Gastroesophageal sphincter (tissue), 4 donors: ENCODE results near the gene UTP11. TPM values are rescaled to one million over a fixed set of nuclear protein-coding genes. Genes with fewer than 3 reads are reported as not detected.

Source experiments
- ATAC-seq: fragments of 150-250 bp; one replicate; pipeline ENCODE4 v1.9.1; 2016; ENCODE audit warnings: mild to moderate bottlenecking, moderate library complexity
- H3K27ac ChIP-seq, 4 donors: fragments of 200-600 bp; sonication (generic) in 3 of 4; 1 replicate in 3 of 4; 2 replicates in 1 of 4; pipeline ENCODE4 v1.5.1; 2016 to 2019
- H3K27me3 ChIP-seq: fragments of 200-600 bp; sonication (generic); one replicate; pipeline ENCODE4 v1.5.1; 2019
- H3K36me3 ChIP-seq, 2 donors: fragments of 200-600 bp; sonication (generic); one replicate each; pipeline ENCODE4 v1.5.1; 2019; ENCODE audit warnings: control low read depth in 1 of 2
- H3K4me1 ChIP-seq, 3 donors: fragments of 200-600 bp; sonication (generic); 1 replicate in 2 of 3; 2 replicates in 1 of 3; pipeline ENCODE4 v1.5.1; 2016 to 2019; ENCODE audit warnings: control low read depth in 2 of 3
- H3K4me3 ChIP-seq, 2 donors: fragments of 200-600 bp; sonication (generic); one replicate each; pipeline ENCODE4 v1.5.1; 2019; ENCODE audit warnings: mild to moderate bottlenecking in 1 of 2, moderate library complexity in 1 of 2
- H3K9me3 ChIP-seq, 3 donors: fragments of 200-600 bp; sonication (generic); one replicate each; pipeline ENCODE4 v1.5.1; 2017 to 2019; ENCODE audit warnings: control low read depth in 2 of 3
- EP300 ChIP-seq: sonication (generic); formaldehyde crosslinking; IDR thresholded peaks from one replicate; pipeline ENCODE4 v1.6.1; 2017; ENCODE audit warnings: antibody characterized with exemption, mild to moderate bottlenecking
- POLR2A ChIP-seq, 2 donors: fragments of 450-650 bp; IDR thresholded peaks; one replicate each; pipeline ENCODE4 v1.6.1; 2017; ENCODE audit warnings: antibody characterized with exemption in 2 of 2, mild to moderate bottlenecking in 2 of 2, moderate library complexity in 1 of 2
- POLR2AphosphoS5 ChIP-seq: sonication (generic); formaldehyde crosslinking; IDR thresholded peaks from one replicate; pipeline ENCODE4 v1.6.1; 2017; ENCODE audit warnings: antibody characterized with exemption
- WGBS, 2 donors: methylation state at CpG; one replicate each; pipeline ENCODE4 v1.1.5; 2018; ENCODE audit warnings: low coverage in 1 of 2; 5-methylcytosine and 5-hydroxymethylcytosine counted together
- total RNA-seq, 4 donors: library from RNA; depleted of rRNA; stranded (reverse); fragments of >200 nt; gene quantifications; one replicate each; pipeline ENCODE4 v1.1.0, GENCODE V29; 2016
- TF ChIP-seq, protein P1 (sequence below), 4 experiments: fragments of 200-600 bp in 2 of 4; fragments of 450-650 bp in 2 of 4; sonication (generic) in 1 of 4; IDR thresholded peaks; one replicate each; pipeline ENCODE4 v1.5.1; 2017 to 2019; ENCODE audit warnings: antibody characterized with exemption in 4 of 4, mild to moderate bottlenecking in 2 of 4, moderate library complexity in 2 of 4

UTP11 gene
- total RNA-seq, 4 donors from 2014 or later, result 50.7 to 79.2 (median 59.8) TPM

DNA sequence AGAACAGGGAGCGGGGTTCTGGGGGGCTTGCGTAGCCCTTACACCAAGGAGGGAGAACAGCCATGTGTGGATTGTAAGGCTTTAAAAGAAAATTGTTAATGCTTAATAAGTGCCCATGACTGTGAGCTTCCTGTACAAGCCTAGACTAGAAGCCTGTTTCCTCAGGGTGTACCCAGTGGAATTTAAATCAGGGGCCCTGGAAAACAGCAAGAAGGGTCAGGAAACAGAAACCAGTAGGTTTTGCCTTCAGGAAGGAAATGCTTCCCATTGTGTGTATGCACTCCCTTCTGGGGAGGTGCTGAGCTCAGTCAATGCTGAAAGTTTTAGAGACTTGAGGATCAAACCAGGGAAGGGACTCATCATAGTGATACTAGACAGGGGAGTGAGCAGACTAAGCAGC lies 12.7 kb downstream of the UTP11 start:
- Histone ChIP-seq H3K4me3 (no peak overlapping the region), H3K4me1 (peaks cover 3 to 21% (median 14%) of the 10 kb centered on the region in 3 donors), H3K27ac (no peak overlapping the region), H3K9me3 (no peaks in the 10 kb centered on the region), H3K36me3 (peaks cover 3 to 78% of the 10 kb centered on the region in 2 donors), H3K27me3 (no peaks in the 10 kb centered on the region)
- TF ChIP-seq, protein P1, sequence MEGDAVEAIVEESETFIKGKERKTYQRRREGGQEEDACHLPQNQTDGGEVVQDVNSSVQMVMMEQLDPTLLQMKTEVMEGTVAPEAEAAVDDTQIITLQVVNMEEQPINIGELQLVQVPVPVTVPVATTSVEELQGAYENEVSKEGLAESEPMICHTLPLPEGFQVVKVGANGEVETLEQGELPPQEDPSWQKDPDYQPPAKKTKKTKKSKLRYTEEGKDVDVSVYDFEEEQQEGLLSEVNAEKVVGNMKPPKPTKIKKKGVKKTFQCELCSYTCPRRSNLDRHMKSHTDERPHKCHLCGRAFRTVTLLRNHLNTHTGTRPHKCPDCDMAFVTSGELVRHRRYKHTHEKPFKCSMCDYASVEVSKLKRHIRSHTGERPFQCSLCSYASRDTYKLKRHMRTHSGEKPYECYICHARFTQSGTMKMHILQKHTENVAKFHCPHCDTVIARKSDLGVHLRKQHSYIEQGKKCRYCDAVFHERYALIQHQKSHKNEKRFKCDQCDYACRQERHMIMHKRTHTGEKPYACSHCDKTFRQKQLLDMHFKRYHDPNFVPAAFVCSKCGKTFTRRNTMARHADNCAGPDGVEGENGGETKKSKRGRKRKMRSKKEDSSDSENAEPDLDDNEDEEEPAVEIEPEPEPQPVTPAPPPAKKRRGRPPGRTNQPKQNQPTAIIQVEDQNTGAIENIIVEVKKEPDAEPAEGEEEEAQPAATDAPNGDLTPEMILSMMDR (IDR thresholded peaks at IDR 0.05), result no peak
- WGBS, 2 donors, result 100% methylated on average over 1 of the region's 2 CpGs; no CpG with 5 or more reads in 1 of the 2 donors
- ATAC-seq, result no peak

DNA sequence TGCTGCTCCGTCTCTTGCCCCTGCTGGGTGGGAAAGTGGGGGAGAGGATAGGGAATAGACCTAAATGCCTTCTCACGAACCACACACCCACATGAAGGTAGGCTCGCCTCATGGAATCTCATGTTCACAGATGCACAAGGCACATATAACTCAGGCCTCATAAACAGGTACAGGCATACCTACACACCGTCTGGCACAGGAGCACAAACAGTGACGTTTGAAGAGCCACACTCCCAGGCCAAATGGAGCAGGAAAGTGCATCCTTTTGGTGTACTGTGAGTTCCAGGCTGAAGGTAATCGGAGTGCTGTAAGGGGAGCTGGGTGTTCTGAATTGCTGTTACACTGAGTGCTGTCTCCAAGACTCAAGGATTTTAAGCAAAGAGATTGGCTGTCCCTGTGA lies 13.1 kb downstream of the UTP11 start:
- Histone ChIP-seq H3K9me3 (no peaks in the 10 kb centered on the region), H3K36me3 (peaks cover 3 to 74% of the 10 kb centered on the region in 2 donors), H3K27ac (no peak overlapping the region), H3K27me3 (no peaks in the 10 kb centered on the region), H3K4me3 (no peak overlapping the region), H3K4me1 (peaks cover 3 to 25% (median 18%) of the 10 kb centered on the region in 3 donors)
- TF ChIP-seq, protein P1 (IDR thresholded peaks at IDR 0.05), result no peak
- TF ChIP-seq EP300, result no peak
- TF ChIP-seq POLR2A (IDR thresholded peaks at IDR 0.05), result no peak
- TF ChIP-seq POLR2AphosphoS5, result no peak
- 63 to 87% methylated on average over 3 to 5 of the region's 6 CpGs for WGBS, 2 donors
- no peak for ATAC-seq

- Histone ChIP-seq H3K4me3 (no peak overlapping the region), H3K4me1 (peaks cover 3 to 29% (median 18%) of the 10 kb centered on the region in 3 donors), H3K36me3 (peaks cover 3 to 64% of the 10 kb centered on the region in 2 donors), H3K27ac (no peak overlapping the region), H3K9me3 (no peaks in the 10 kb centered on the region), H3K27me3 (no peaks in the 10 kb centered on the region)
- TF ChIP-seq EP300, result no peak
- TF ChIP-seq, protein P1 (IDR thresholded peaks at IDR 0.05), result peak in 2 of 4 experiments; percentile 26 to 52
- no peak for ATAC-seq
- WGBS, 2 donors, result 65% methylated on average over 6 of the region's 8 CpGs; no CpG with 5 or more reads in 1 of the 2 donors
These were observed 14.2 kb downstream of the UTP11 start for GRCh38 chr1:38026592-38027200.

GRCh38 chr1:38027201-38028104 lies 14.9 kb downstream of the UTP11 start:
- WGBS, 2 donors, result 86 to 90% methylated on average over 2 to 4 of the region's 19 CpGs
- Histone ChIP-seq H3K27ac (no peak overlapping the region), H3K4me1 (peaks cover 3 to 29% (median 18%) of the 10 kb centered on the region in 3 donors), H3K36me3 (peaks cover 3 to 56% of the 10 kb centered on the region in 2 donors), H3K27me3 (no peaks in the 10 kb centered on the region), H3K9me3 (no peaks in the 10 kb centered on the region), H3K4me3 (no peak overlapping the region)
- no peak for ATAC-seq
- TF ChIP-seq EP300 (no peak), POLR2AphosphoS5 (no peak), POLR2A (IDR thresholded peaks at IDR 0.05) (no peak)
- TF ChIP-seq, protein P1 (IDR thresholded peaks at IDR 0.05), result no peak
